GM18499 (cell line): ENCODE measurements around the gene GPR151.
"Not testable (repeated sequence)": the region's sequence is repeated elsewhere in the genome, so short reads cannot be mapped to it uniquely, and the experiment has no call there.

Experiments
- ATAC-seq: cut with Tn5 transposase; IDR thresholded peaks from one replicate; pipeline ENCODE4 v1.9.1; 2021; ENCODE audit warnings: moderate number of reproducible peaks; ENCODE audit not compliant: insufficient read depth, unreplicated experiment

Gene GPR151

GRCh38 chr5:146516151-146516475 is at the start of gene GPR151:
GPR151 (minus strand) TSS chr5:146516190; CDS start chr5:146516113, 77 bp downstream.
- no peak for ATAC-seq

GRCh38 chr5:146564007-146564762 is 48.2 kb upstream of the GPR151 start:
- no peak for ATAC-seq

DNA sequence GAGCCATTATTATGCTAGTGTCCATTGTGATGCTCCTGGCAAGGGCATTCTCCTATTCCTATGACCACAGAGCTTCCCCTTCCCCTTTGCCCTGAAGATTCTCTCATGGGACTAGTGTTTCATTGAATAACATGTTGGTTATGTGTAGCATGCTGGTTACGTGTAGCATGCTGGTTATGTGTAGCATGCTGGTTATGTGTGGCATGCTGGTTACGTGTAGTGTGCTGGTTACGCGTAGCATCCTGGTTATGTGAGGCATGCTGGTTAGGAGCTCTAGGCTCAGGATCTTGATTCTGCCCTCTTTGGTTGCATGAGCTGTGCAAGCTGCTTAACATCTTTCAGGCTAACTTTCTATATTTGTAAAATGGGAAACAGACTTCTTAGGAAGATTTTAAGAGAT is 46.5 kb upstream of the GPR151 start:
- ATAC-seq = no peak

DNA sequence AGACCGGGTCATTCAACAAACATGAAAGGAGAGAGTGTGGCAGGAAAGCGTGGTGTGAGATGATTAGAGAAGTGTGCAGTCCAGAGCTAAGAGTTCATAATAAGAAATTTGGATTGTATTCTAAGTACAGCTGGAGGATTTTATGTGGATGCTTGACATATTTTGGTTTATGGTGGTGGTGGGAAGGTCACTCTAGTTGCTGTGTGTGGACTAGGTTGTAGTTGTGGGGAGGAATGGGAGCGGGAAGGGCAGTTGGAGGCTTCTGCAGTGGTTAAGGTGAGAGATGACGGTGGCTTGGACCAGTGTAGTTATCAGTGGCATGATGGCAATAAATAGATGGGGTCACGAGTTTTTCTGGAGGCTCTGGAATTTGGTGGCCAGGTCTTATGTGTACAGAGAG is 45.7 kb upstream of the GPR151 start:
- ATAC-seq = no peak

DNA sequence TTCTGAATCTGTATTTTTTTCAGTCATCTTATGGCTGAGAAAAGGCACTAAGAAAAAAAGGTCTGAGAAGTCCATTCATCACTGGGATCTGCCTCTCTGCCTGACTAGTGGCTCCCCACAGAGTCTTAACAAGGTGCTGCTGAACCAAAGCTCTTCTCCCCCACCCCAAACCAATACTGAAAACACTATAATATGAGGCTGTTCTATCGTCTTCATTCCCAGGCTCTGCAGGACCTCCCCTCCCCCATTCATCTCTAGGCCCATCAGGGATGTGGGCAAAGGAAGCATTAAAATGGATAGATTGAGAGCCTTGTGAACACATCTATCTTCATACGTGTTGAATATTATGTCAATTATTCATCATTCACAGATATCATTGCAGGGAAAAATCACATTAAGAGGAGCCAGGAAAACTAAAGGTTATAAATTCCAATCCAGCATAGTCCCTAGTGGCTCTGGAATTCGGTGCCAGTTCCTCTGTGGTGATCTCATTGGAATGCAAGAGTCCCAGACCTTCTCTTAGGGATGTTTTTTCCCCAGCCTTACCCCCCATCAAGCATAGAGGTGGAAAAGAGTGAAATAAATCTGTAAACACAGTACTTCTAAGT is 44.3 kb upstream of the GPR151 start:
- ATAC-seq = no peak

- not testable (repeated sequence) for ATAC-seq
Measured at GRCh38 chr5:146556884-146557283, 40.9 kb upstream of the GPR151 start.

DNA sequence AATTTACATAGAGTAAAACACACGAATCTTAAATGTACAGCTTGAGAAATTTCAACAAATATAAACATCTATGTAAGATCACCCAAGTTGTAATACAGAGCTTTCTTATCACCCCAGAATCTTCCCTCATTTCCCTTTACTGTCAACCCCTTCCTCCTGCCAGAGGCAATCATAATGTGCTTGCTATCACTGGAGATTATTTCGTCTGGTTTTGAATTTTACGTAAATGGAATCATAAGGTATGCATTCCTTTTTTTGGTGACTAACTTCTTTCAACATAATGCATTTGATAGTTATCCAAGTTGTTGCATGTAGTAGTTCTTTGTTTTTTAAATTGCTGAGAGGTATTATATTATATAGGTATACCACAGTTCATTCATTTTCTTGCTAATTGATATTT is 37.5 kb upstream of the GPR151 start:
- ATAC-seq = no peak

DNA sequence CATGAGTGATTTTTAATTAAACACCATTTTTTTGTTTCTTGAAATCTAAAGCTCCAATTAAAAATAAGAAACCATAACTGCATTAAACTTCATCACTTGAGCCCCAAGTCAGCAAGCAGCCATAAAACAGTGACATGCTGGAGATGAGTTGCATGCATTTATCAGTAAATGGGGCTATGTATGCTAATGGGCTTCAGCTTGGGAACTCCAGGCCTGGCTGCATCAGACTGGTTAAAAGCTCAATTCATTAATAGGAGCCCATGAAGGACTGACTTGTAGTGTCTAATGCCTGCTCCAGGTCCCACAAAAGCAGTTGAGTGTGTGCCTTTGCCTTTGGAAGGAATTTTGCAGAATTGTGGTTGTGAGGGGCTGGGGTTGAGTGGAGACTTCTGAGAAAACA is 33.6 kb upstream of the GPR151 start:
- no peak for ATAC-seq

DNA sequence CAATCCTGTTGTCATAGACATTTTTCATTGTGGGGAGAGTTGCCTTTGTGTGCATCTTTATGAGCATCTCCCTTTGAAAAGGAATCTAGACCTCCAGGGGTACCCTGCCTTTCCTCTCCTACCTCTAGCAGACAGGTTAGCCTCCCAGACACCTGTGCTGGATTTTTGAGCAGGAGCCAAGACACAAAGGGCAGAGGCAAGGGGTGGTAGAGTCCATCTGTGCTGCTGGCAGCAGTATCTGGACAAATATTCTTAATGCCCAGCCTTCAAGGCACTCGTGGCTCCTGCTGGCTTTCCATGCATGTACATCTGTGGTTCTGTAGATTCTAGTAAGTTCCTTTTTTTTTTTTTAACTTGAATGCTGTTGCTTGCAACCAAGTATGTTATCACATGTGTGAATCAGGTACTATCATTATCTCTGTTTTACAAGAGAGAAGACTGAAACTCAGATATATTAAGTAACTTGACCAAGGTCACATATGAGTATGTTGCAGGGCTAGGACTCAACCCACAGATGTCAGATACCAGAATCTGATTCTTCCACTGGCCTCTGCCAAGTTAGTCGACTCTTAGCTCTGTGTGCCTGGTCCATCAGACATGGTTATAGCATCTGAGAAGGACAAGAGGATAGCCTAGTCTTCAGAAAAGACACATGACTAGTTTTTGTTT is 32.9 kb upstream of the GPR151 start:
- peak; percentile 65 for ATAC-seq

GRCh38 chr5:146544232-146544631 is 28.2 kb upstream of the GPR151 start:
- ATAC-seq = no peak

DNA sequence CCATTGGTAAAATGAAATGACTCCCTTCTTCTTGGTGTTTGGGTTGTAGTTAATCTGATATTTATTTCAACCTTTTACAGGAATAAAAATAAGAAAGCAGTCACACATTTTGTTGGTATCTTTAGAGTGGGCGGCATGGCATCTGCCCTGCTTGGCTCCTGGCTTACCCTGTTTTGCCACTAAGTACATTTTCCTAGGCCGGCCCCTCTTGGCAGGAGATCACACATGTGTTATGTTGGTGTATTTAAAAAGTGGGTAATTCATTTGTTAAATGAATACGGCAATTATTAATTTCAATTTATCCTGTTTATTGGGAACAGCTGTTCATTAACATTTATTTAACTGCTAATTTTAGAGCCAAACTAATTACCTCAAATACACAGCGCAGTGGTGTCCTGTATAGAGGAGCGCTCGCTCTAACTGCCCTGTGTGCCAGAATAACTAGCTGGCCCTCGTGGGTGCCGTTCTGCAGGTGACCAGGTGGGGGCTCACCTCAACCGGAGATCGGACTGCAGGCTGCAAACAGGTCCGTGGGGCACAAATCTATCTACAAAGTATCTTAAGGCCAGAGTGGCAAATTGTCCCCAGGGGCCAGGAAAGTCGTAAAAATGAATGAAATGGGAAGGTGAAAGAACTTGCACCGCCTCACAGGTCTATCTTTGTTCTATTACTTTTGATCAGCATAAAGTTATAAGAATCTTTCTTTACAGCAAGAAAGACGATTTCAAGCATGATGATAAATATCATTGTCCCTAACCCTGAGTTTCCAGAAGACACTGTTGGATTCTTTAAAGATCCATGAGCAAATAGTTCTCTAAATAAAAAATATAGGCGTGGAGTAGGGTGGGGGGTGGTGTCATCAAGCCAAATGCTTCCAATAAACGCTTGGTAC is 26.2 kb upstream of the GPR151 start:
- peak; percentile 90 for ATAC-seq

- ATAC-seq = no peak
Measured at GRCh38 chr5:146540414-146540813, 24.4 kb upstream of the GPR151 start.

- ATAC-seq = no peak
Measured at GRCh38 chr5:146539973-146540372, 24.0 kb upstream of the GPR151 start.

DNA sequence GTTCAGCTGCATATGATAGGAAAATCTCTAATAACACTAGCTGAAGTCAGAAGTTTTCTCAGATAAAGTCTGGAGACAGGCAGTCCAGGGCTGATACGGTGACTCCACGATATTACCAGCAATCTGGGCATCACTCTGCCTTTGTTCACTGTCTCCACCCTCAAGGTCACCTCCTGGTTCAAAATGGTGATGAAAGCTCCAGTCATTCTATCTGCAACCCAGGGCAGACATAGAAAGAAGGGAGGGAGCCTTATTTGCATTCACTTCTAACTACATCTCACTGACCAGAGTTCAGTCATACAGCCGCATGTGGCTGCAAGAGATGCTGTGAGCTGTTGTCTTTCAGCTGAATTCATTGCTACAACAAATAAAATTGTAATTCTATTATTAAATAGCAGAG is 22.4 kb upstream of the GPR151 start:
- no peak for ATAC-seq

GRCh38 chr5:146533882-146534281 is 17.9 kb upstream of the GPR151 start:
- no peak for ATAC-seq

DNA sequence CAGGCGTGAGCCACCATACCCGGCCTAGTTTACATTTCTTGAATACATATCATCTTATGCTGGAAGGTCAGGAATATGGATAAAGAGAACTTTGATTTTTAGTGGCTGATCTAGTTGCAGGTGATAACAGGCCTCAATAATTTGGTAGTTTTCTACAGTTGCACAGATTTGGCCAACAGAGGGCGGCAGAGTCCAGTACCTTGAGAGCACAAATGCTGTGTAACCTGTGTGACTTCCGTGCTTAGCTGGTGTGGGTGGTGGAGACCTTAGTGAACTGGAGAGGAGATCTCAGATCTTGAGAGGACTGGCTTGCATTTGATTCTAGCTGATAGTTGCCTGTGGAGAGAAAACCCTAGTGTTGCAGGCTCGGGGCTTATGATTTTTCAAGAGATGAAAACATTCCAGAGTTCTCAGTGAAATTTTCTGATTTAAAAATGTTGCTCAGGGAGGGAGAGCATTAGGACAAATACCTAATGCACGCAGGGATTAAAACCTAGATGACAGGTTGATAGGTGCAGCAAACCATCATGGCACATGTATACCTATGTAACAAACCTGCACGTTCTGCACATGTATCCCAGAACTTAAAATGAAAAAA is 17.4 kb upstream of the GPR151 start:
- peak; percentile 96 for ATAC-seq

DNA sequence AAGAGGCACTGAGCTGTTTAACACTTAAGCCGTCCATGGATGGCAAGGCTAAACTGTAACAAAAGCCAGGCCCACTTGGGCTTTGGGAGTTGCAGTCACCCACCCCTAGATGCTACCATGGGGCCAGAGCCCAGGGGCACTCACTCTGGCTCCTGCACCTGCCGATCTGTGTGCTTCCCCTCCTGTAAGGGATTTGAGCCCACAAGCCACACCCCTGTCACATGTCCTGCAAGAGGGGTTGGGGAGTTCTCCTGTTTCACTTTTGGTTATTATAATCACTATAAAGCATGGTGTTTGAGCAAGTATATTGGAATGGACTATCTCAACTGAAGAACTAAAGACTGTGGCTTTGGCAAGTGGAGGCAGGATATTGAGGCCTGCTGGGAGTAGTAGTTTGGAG is 14.0 kb upstream of the GPR151 start:
- ATAC-seq = no peak

DNA sequence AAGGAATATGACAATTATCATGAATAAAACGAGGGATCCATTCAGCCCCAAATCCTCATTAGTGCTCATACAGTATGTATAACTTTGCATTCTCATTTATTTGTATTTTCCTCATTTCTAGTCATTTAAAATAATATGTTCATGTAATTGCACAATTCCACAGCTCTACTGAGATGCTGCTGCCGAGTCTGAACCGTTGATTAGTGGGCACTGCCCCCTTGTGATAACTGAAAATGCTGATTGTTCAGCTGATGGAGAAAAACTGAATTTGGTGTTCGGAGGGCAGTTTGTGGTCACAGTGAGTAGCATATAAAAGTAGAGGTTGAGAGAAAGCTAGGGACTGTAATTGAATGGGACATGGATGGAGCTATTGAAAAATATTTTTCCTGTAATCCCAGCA is 12.2 kb upstream of the GPR151 start:
- no peak for ATAC-seq

DNA sequence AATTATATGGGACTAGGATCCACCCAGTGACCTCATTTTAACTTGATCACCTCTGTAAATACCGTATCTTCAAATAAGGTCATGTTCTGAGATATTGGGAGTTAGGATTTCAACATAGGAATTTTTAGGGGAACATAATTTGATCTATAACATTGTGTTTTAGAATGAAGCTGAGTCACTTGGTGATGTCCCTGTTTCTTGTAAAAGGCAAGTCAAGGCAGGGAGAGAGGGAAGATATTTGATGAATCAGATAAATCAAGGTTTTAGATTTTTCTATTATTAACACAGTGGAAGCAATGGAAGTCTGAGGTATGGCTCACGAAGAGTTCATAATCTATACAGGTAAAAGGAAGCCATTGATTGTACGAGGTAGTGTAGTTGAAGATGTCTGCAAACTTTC is 11.8 kb upstream of the GPR151 start:
- ATAC-seq = no peak

DNA sequence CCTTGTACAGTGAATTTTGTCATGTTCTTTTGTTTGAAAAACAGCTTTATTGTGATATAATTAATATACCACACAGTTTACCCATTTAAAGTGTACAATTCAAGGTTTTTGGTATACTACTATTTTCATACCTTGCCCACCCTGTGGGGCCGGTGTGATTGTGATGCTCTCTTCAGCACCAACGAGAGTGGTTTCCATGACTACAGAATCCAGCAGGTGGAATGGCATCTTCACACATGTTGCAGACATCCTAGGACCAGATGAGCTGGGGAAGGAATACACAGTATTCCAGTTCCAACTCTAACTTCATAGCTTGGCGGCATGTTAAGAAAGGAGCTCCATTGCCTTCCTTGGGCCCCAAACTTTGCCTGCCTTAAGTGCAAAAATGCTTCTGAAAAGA is 7.7 kb upstream of the GPR151 start:
- no peak for ATAC-seq
